Upper lobe of left lung (tissue), 4 donors: Measurements from ENCODE around the gene SLC9A9.

Source experiments
- EP300 ChIP-seq, 4 donors: sonication (generic); formaldehyde crosslinking; IDR thresholded peaks; one replicate each; pipeline ENCODE4 v1.5.1; 2017; ENCODE audit warnings: antibody characterized with exemption in 4 of 4, control low read depth in 2 of 4
- POLR2A ChIP-seq, 4 donors: fragments of 450-650 bp; IDR thresholded peaks; one replicate each; pipeline ENCODE4 v1.5.1; 2016 to 2017; ENCODE audit warnings: antibody characterized with exemption in 4 of 4, mild to moderate bottlenecking in 2 of 4
- TF ChIP-seq, protein P1 (sequence below), 6 experiments: fragments of 450-650 bp in 4 of 6; fragments of 200-600 bp in 2 of 6; sonication (generic) in 2 of 6; IDR thresholded peaks; one replicate each; pipeline ENCODE4 v1.5.1; 2016 to 2019; ENCODE audit warnings: antibody characterized with exemption in 6 of 6

DNA sequence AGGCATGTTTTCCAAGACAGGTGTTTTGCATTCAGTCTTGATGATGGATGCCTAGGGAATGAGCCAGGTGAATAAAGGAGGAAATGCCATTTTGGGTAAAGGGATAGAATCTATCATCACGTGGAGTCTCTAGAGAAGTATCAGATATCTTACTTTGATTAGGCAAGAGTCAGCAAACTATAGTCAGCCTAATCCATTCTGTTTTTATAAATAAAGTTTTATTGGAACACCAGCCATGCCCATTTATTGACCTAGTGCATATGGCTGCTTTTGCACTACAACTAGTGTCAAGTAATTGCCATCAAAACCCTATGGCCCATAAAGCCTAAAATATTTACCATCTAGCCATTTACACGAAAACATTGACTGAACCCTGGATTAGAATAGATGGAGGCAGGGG lies 231.2 kb downstream of the SLC9A9 start:
- TF ChIP-seq, protein P1, sequence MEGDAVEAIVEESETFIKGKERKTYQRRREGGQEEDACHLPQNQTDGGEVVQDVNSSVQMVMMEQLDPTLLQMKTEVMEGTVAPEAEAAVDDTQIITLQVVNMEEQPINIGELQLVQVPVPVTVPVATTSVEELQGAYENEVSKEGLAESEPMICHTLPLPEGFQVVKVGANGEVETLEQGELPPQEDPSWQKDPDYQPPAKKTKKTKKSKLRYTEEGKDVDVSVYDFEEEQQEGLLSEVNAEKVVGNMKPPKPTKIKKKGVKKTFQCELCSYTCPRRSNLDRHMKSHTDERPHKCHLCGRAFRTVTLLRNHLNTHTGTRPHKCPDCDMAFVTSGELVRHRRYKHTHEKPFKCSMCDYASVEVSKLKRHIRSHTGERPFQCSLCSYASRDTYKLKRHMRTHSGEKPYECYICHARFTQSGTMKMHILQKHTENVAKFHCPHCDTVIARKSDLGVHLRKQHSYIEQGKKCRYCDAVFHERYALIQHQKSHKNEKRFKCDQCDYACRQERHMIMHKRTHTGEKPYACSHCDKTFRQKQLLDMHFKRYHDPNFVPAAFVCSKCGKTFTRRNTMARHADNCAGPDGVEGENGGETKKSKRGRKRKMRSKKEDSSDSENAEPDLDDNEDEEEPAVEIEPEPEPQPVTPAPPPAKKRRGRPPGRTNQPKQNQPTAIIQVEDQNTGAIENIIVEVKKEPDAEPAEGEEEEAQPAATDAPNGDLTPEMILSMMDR (IDR thresholded peaks at IDR 0.05): no peak
- TF ChIP-seq POLR2A (IDR thresholded peaks at IDR 0.05) (no peak), EP300 (IDR thresholded peaks at IDR 0.05) (no peak)
